Right renal cortex interstitium (tissue), 3 donors: Measurements from ENCODE around the gene OBSCN. TPM values are rescaled to one million over a fixed set of nuclear protein-coding genes. Genes with fewer than 3 reads are reported as not detected.

Experiments used
- DNase-seq, 3 donors: peaks; one replicate each; pipeline ENCODE4 v3.0.0-alpha.2; 2013; ENCODE audit warnings: low read depth in 3 of 3, low spot score in 2 of 3
- polyA plus RNA-seq, 3 donors: library from polyadenylated mRNA; unstranded; fragments of 120-200 nt; gene quantifications; one replicate each; pipeline ENCODE4 v1.2.1, GENCODE V29; 2013; ENCODE audit not compliant: insufficient read length in 3 of 3

Gene OBSCN
- polyA plus RNA-seq, 3 donors, result 20.2 to 22.0 (median 20.9) TPM

DNA sequence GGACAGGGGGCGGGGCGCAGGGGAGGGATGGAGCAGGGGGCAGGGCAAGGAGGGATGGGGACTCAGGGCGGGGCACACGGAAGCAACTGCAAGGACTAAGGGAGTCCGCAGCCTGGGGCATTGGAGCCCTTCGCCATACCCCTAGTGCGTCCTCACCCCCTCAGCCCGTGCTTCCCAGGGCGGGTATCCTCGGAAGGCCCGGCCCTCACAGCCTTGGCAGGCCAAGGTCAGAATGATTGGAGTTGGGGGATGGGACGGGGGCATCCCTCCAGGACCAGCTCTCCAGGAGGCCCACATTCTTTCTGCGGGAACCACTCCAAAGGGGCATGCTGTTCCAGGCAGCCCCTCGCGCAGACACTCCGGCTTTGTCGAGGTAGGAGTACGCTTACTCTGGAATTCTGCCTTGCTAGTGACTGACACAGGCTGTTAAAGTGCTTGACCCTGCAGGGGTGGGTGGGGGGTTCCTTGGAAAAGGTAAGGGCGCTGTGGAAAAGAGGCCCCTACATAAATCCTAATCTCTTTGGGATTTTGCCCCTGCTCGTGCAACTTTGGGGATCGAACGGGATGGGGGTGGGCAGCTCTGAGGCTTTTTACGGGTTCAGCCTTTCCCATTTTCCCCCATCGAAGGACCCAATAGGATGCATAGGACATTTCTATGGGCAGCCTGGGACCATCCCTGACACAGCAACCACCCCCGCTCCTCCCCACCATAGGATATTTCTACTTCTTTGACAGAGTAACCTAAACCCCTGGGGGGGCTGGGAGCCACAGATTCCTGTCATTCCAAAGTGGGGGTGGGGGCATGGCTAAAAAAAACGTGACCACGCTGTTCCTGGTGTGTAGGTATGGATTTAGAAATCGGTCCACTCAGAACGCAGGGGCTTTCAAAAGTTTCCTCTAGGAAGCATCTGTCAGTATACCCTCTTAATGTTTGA, 199.5 kb downstream of the OBSCN start:
- no peak for DNase-seq

DNA sequence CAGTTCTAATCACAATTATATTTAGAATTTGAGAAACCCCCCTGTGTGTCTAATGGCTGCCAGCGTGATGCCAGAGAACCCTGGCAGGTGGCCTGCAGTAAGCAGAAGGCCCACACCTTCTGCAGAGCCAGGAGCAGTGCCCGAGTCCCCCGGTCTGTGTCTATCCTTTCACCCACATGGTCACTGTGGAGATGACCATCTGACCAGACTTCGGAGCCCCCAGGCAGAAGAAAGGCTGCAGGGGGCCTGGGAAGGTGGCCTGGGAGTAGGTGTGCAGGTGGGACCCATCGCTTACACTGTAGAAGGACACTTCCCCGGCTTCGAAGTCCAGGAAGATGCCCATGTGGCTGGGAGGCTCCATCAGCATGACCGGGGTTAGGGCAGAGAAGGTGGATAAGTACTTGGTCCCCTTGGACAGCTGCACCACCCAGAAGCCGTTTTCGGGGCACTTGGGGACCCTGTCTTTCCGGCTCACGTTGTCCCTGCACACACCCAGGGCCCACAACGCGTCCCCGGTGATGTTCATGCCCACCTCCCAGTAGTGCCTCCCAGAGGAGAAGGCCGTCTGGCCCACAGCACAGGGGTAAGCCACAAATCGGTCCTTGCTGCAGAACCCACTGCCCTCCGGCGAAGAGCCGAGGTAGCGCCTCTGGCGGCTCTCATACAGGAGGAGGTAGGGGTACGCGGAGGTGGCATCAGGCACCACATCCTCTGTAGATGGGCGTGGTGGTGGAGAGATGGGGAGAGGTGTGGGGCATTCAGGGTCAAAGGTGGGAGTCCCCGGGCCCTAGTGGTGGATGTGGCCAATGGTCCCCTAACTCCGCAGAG, 200.4 kb downstream of the OBSCN start:
- DNase-seq, result no peak

DNA sequence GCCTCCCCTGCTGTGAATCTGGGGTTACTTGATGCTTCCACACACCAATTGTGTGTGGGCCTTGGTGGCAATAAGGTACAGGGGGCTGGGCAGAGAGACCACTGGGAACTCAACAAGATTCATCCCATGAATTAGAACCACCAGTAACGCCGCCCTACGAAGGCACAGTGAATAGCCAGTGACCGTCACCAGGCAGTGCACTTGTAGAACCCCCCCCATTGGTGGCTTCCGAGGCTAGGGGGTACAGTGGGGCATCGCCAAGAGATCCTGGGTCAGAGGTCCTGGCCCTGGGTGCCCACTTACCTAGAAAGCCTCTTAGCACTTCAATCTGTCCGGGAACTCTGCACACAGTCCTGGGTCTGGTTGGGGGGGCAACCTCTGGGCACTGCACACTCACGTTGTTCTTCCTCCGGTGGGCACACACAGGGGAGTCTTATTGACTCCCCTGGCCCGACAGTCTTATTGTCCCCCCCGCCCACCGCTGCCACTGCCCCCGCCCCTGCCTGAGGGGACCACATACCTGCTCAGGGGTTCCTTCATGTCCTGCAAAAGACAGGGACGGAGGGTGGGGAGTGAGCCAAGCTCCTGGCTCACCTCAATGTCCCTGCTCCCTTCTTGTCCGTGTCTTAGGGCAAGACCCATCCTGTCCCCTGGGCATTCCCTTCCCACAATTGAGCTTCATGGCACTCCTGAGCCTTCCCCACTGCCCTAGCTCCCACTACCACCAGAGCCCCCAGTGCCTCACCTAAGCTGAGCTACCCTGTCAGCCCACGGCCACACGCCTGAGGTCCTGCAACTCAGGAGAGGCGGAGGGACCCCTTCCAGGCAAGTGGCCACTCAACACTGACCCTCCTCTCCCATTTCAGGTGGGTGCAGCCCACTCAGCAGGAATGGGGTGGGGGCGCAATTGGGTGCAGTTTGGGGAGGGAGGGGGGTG, 201.3 kb downstream of the OBSCN start:
- DNase-seq, result no peak

DNA sequence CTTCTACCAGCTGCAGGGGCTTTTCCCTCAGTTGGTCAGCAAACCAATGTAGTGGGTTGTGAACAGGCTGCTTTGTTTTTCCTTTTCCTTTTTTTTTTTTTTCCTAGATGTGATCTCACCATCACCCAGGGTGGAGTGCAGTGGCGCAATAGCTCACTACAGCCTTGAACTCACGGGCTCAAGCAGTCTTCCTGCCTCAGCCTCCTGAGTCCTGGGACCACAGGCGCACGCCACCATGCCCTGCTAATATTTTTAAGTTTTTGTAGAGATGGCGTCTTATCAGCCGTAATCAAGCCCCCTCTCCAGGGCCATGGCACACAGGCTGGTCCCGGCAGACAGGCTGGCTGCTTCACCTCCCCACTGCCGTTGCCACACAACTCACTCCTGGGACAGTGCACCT, 202.2 kb downstream of the OBSCN start:
- no peak for DNase-seq

DNA sequence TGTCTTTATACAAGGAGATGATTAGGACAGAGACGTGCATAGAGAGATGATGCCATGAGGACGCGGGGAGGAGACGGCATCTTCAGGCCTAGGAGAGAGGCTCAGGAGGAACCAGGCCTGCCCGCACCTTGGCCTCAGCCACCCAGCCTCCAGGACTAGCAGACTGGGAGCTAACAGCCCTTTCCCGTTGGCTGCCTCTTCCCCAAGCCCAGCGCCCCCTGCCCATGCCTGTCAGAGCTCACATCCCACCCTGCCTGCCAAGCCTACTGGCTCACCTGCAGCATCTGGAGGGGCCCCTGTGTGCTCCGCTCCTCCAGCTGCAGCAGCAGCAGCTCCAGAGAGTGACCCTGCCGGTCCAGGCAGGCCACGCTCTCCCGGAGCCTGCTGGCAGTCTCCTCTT, 202.8 kb downstream of the OBSCN start:
- no peak for DNase-seq

DNA sequence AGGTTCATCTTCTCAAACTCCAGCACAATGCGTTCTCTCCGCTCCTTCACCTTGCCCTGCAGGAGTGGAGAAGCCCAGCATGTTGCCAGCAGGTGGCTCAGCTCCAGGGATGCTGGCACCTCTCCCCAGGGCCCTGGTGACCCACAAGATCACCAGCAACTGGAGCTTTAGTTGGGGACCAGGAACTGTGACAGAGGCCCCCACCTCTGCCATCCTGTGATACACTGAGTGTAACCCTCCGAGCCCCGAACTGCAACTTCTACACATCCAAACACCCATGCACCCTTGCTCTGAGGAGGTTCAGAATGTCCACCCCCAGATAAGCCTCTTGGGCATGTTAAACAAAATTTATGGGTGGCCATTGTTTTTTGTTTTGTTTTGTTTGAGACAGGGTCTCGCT, 203.3 kb downstream of the OBSCN start:
- no peak for DNase-seq

DNA sequence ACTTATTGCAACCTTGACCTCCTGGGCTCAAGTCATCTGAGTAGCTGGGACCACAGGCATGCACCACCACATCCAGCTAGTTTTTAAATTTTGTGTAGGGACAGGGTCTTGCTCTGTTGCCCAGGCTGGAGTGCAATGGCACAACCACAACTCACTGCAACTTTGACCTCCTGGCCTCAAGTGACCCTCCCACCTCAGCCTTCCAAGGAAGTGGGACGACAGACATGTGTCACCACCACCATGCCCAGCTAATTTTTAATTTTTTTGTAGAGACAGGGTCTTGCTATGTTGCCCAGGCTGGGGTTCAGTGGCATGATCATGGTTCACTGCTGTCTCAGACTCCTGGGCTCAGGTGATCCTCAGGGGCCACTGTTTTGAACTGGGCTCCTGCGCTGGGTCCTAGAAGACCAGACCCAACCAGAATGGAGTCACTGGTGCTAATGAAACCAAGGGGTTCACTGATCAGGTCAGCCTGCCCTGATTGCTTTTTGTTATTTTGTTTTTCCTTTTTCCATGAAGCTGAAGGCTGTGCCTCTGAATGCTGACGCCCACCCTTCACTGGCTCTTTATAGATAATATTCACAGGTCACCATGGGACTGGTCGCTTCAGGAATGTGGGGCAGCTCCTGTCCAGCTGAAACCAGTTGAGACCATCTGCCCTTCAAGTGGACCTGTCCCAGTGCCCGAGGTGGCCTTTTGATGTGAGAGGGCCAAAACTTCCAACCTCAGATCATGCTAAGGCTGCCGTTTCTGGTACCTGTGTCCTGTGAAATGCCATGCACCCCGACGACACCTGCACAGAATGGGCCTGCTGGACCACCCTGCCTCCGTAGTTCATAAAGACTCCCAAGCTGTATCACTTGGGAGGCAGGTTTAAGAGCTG, 203.9 kb downstream of the OBSCN start:
- DNase-seq, result no peak

DNA sequence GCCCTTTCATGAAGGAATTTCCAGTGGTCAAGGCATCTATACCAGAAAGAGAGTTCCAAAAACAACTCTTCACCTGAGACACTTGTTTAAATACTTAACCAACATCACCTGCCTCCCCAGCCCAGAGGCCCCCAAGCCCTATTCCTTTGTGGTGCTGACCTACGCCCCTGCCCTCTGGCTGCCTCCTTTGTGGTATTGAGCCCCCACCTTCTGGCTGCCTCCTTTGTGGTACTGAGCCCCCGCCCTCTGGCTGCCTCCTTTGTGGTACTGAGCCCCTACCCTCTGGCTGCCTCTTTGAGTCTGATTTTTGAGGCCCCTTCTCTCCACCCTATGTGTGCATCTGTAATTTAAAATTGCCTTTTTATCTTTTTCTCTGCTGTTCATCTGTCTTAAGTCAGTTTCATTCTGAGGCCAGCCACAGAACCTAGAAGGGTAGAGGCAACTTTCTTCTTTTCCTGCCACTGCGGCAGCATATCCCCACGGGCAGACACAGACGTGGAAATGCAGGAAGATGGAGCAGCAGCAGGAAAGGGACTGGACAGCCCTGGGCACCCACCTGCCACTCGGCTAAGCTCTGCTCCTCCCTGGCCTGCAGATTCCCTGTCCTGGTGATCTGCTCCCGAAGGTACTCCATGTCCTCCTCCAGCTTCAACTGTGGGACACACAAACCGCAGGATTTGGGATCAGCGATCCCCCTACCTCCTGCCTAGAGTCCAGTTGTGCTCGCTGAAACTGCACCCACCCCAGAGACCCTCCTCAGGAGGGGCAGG, 205.6 kb downstream of the OBSCN start:
- no peak for DNase-seq

DNA sequence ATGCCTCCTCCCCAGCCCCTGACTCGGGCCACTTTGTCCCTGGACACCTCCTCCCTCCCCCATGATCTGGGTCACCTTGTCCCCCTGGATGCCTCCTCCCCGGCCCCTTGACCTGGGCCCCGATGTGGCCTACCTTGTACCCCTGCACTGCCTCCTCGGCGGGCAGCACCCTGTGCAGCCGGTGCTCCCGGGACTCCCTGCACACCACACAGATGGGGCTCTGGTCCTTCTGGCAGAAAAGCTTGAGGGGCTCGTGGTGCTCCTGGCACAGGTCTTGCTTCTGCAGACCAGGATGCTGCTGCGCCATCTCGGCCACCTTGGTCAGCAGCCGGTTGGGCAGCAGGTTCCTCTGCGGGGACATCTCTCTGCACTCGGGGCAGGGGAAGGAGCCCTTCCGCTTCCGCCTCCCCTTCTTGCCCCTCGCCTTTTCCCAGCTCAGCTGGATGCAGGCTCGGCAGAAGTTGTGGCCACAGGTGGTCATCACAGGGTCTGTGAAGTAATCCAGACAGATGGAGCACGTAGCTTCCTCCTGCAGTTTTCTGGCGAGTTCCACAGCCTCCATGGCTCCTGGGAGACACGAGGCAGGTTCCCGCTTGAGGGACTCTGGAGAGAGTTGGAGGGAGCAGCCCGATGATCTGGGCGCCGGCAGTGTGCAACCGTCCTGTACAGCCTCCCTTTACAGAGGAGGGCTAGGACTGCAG, 206.8 kb downstream of the OBSCN start:
- no peak for DNase-seq

DNA sequence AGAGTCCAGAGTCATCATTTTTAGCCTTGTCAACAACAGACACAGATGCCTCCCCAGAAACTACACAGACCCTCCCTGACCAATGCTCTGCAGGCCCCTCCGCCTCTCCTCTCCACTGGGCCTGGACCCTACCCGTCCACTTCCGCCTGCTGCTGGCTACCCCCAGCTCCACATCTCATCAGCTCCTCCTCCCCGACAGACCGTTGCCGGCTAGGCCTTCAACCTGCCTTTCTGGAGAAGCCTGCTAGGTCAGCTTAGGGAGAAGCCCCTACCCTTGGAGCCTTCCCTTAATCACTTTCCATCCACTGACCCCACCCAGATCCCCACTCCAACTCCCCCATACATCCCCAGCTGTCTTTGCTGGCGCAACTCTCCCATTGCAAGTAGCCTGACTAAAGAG, 207.4 kb downstream of the OBSCN start:
- no peak for DNase-seq

DNA sequence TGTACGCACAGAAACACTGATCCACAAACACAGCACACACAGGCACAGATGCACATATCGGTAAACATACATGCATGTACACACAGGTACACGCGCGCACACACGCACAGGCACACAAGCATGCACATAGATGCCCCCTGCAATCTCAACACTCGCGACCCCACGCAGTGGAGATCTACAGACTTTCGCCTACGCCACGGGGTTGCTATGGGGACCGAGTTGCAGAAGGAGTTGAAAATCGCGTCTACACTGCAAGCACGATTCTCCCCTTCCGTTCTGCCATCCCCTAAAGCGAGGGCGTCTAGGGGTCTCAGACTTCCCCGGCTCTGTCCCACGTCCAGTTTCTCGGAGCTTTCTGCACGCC, 208.0 kb downstream of the OBSCN start:
- DNase-seq, result no peak

DNA sequence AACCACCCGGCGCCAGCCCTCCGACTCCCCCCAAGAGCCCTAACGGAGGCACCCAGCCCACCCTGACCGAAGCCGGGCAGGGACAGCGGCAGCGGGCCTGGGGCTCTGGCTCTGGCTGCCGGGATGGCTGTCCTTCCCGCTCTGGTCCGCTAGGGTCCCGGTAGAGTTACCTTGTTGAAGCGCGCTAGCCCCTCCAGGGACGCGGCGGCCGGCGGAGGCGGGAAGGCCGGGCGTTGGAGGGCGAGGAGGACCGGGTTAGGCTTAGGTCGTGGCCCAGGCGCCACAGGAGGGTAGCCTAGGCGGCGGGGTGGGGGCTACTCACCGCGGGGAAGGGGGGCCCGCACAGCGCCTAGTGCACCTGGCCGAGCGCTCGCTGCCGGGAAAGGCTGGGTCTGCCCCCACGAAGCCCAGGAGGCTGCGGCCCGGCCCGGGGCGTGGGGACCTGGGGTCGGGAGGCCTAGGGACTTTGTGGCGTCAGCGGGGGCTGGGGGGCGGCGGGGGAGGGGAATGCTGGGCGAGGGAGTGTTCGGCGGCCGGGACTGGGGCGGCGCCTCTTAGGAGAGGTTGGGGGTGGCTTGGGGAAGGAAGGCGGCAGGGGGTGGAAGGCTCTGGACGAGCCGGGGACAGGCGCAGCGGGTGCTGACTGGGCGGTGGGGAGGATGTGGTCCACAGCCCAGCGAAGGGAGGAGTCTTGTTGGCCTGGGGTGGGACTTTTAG, 208.5 kb downstream of the OBSCN start, which contains the start of gene TRIM17:
TSS of gene TRIM17 (minus strand) at position 645 of the 717 bp plus-strand sequence. CDS start 1,789 bp downstream, outside the sequence.
- no peak for DNase-seq

DNA sequence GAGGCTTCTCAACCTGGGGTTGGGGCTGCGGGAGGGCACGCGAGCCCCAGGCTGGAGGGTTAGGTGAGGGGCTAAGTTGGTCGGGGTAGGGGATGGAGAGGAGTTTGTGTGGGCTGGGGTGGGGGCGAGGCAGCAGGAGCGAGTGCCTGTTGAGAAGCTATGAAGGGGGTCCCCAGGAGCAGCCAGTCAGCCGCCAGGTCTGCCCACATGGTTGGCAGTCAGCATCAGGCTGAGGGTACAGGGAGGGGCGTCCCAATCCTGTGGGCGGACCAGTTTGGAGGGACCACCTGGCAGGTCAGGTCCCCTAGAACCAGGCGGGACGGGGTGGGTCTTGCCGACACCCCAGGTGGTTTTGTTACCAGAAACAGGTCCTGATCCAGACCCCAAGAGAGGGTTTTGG, 209.2 kb downstream of the OBSCN start:
- no peak for DNase-seq

DNA sequence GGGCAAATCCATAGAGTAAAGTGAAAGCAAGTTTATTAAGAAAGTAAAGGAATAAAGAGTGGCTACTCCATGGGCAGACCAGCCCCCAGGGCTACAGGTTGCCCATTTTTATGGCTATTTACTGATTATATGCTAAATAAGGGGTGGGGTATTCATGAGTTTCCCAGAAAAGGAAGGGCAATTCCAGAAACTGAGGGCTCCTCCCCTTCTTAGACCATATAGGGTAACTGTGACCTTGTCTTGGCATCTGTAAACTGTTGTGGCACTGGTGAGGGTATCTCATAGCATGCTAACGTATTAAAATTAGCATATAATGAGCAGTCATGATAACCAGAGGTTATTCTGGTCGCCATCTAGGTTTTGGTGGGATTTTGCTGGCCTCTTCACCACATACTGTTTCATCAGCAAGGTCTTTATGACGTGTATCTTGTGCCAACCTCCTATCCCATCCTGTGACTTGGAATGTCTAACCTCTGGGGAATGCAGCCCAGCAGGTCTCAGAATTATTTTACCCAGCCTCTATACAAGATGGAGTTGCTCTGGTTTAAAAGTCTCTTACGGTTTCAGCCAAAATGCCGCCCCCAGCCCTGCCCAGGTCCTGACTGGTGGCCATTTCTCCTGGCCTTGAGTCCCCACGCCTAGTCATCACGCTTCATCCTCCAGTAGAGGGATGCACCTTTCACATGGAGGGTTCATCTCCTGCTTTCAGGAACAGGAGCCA, 209.8 kb downstream of the OBSCN start:
- DNase-seq, result no peak

DNA sequence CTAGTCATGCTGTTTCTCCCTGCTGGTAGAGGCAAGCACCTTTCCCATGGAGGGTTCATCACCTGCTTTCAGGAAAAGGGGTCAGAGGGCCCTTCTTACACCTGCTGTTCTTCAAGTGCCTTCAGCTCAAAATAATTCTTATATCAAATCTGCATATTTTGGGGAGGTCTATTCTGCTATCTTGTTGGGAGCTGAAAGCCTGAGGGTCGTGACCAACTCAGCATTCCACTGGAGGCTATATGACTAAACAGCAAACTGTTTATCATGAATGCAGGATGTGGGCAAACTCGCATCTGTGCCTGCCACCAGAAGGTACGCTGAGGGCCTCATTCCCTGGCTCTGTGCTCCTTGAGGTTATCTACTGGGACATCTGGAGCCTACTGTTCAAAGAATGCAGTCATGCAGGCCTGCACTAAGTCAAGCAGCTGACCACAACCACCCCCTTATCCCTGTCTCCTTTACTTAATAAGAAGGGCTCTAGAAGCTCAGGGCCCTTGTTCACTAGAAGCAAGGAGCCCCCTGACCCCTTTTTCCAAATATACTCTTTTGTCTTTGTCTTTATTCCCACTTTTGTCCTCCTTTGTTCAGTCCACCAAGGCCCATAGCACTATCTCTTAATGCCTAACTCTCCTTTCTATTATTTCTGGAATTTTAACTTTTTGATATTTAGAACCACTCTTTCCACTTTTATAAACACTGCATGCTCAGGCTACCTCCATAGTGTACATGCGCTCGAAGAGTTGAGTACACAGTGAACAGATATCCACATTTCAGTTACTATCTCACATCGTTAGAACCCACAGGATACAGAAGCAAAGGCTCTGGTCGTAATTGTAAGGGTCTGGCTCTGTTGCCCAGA, 213.4 kb downstream of the OBSCN start:
- DNase-seq, result no peak
